ENCODE results near the gene RPL5.

RPL5 gene

GRCh38 chr1:92838519-92838918 is 6.7 kb downstream of the RPL5 start:
- H3K79me2 ChIP-seq, result peaks cover 11% of the 10 kb centered on the region
- no peak overlapping the region for H3K4me2 ChIP-seq (ENCODE audit: low read length)
- H3K27me3 ChIP-seq (ENCODE audit: control insufficient read depth, insufficient read depth, low read length), result no peaks in the 10 kb centered on the region
- no peak overlapping the region for H2AFZ ChIP-seq
- H3K9me3 ChIP-seq (ENCODE audit: control insufficient read depth, low read length), result no peaks in the 10 kb centered on the region
- H3K27ac ChIP-seq, result no peak overlapping the region
- H3K36me3 ChIP-seq (ENCODE audit: control insufficient read depth, insufficient read depth, low read length), result no peaks in the 10 kb centered on the region
- H3K9ac ChIP-seq, result no peak overlapping the region
- no peak overlapping the region for H3K4me3 ChIP-seq (ENCODE audit: low read depth, low read length)
- TF ChIP-seq CTCF (IDR thresholded peaks at IDR 0.05), result no peak
- H3K4me1 ChIP-seq, result peaks cover 9% of the 10 kb centered on the region

- H3K79me2 ChIP-seq, result peaks cover 7% of the 10 kb centered on the region
- no peak overlapping the region for H2AFZ ChIP-seq
- TF ChIP-seq CTCF (IDR thresholded peaks at IDR 0.05), result no peak
- no peak overlapping the region for H3K9ac ChIP-seq
- H3K36me3 ChIP-seq (ENCODE audit: control insufficient read depth, insufficient read depth, low read length), result no peaks in the 10 kb centered on the region
- H3K4me3 ChIP-seq (ENCODE audit: low read depth, low read length), result no peak overlapping the region
- H3K27me3 ChIP-seq (ENCODE audit: control insufficient read depth, insufficient read depth, low read length), result no peaks in the 10 kb centered on the region
- no peak overlapping the region for H3K4me2 ChIP-seq (ENCODE audit: low read length)
- H3K4me1 ChIP-seq, result peaks cover 2% of the 10 kb centered on the region
- no peaks in the 10 kb centered on the region for H3K9me3 ChIP-seq (ENCODE audit: control insufficient read depth, low read length)
- H3K27ac ChIP-seq, result no peak overlapping the region
These were observed 7.6 kb downstream of the RPL5 start for GRCh38 chr1:92839442-92839841.

GRCh38 chr1:92840600-92840999 is 8.8 kb downstream of the RPL5 start:
- no peak overlapping the region for H3K4me2 ChIP-seq (ENCODE audit: low read length)
- peaks cover 3% of the 10 kb centered on the region for H3K79me2 ChIP-seq
- H3K27ac ChIP-seq, result no peak overlapping the region
- TF ChIP-seq CTCF (IDR thresholded peaks at IDR 0.05), result no peak
- H3K4me1 ChIP-seq, result no peaks in the 10 kb centered on the region
- H2AFZ ChIP-seq, result no peak overlapping the region
- no peak overlapping the region for H3K4me3 ChIP-seq (ENCODE audit: low read depth, low read length)
- no peak overlapping the region for H3K9ac ChIP-seq
- H3K36me3 ChIP-seq (ENCODE audit: control insufficient read depth, insufficient read depth, low read length), result no peaks in the 10 kb centered on the region
- no peaks in the 10 kb centered on the region for H3K27me3 ChIP-seq (ENCODE audit: control insufficient read depth, insufficient read depth, low read length)
- H3K9me3 ChIP-seq (ENCODE audit: control insufficient read depth, low read length), result no peaks in the 10 kb centered on the region

GRCh38 chr1:92842082-92843045 is 10.5 kb downstream of the RPL5 start:
- no peak overlapping the region for H2AFZ ChIP-seq
- no peak overlapping the region for H3K4me2 ChIP-seq (ENCODE audit: low read length)
- no peak overlapping the region for H3K9ac ChIP-seq
- H3K79me2 ChIP-seq, result no peaks in the 10 kb centered on the region
- no peaks in the 10 kb centered on the region for H3K4me1 ChIP-seq
- no peak for TF ChIP-seq CTCF (IDR thresholded peaks at IDR 0.05)
- no peak overlapping the region for H3K27ac ChIP-seq
- no peak overlapping the region for H3K4me3 ChIP-seq (ENCODE audit: low read depth, low read length)
- no peaks in the 10 kb centered on the region for H3K9me3 ChIP-seq (ENCODE audit: control insufficient read depth, low read length)
- H3K27me3 ChIP-seq (ENCODE audit: control insufficient read depth, insufficient read depth, low read length), result no peaks in the 10 kb centered on the region
- H3K36me3 ChIP-seq (ENCODE audit: control insufficient read depth, insufficient read depth, low read length), result no peaks in the 10 kb centered on the region

GRCh38 chr1:92843046-92843423 is 11.2 kb downstream of the RPL5 start:
- TF ChIP-seq CTCF (IDR thresholded peaks at IDR 0.05), result no peak
- H3K4me2 ChIP-seq (ENCODE audit: low read length), result no peak overlapping the region
- no peak overlapping the region for H3K4me3 ChIP-seq (ENCODE audit: low read depth, low read length)
- no peaks in the 10 kb centered on the region for H3K79me2 ChIP-seq
- no peaks in the 10 kb centered on the region for H3K4me1 ChIP-seq
- H3K9me3 ChIP-seq (ENCODE audit: control insufficient read depth, low read length), result no peaks in the 10 kb centered on the region
- no peaks in the 10 kb centered on the region for H3K36me3 ChIP-seq (ENCODE audit: control insufficient read depth, insufficient read depth, low read length)
- H3K27ac ChIP-seq, result no peak overlapping the region
- H3K27me3 ChIP-seq (ENCODE audit: control insufficient read depth, insufficient read depth, low read length), result no peaks in the 10 kb centered on the region
- H3K9ac ChIP-seq, result no peak overlapping the region
- no peak overlapping the region for H2AFZ ChIP-seq

All from parathyroid adenoma (tissue), 2 donors.